B cell (primary cell): ENCODE data around the gene RASGEF1C. TPM values are rescaled to one million over a fixed set of nuclear protein-coding genes. Genes with fewer than 3 reads are reported as not detected.

Experiments
- ATAC-seq: fragments of 200-7000 bp; cut with Tn5 transposase; one replicate; pipeline ENCODE4 v1.10.0; 2021; ENCODE audit warnings: low read depth, mild to moderate bottlenecking, moderate number of reproducible peaks, moderate library complexity
- CTCF ChIA-PET: fragments of 350-600 bp; sonication (Branson Sonifier 250); formaldehyde crosslinking; loops from one replicate; lab custom pipeline; 2021; ENCODE audit warnings: antibody characterized with exemption, inconsistent platforms; lab: Charles Lee
- POLR2A ChIA-PET: fragments of 350-600 bp; sonication (Branson Sonifier 250); formaldehyde crosslinking; loops from one replicate; lab custom pipeline; 2021; ENCODE audit warnings: antibody characterized with exemption; lab: Charles Lee
- DNase-seq: peaks from one replicate; pipeline ENCODE4 v3.0.0; 2013
- H2AFZ ChIP-seq: 2 replicates; pipeline ENCODE4 v1.6.1; 2012; ENCODE audit warnings: mild to moderate bottlenecking, low read depth, low read length; ENCODE audit not compliant: insufficient read depth, poor library complexity, severe bottlenecking
- H3K27ac ChIP-seq, 2 donors: 1 replicate in 1 of 2; 2 replicates in 1 of 2; pipeline ENCODE4 v1.5.1; 2012 to 2013; ENCODE audit warnings: low read length in 2 of 2, mild to moderate bottlenecking in 2 of 2, moderate library complexity in 1 of 2
- H3K27me3 ChIP-seq, 4 experiments: fragments of 200-600 bp in 1 of 4; sonication (generic) in 1 of 4; replicated peaks in 1 of 4; 1 replicate in 2 of 4; 2 replicates in 2 of 4; pipeline versions ENCODE4 v1.6.1 to v1.7.0; 2013 to 2016; ENCODE audit warnings: low read length in 3 of 4, mild to moderate bottlenecking in 2 of 4, mixed read lengths in 1 of 4, moderate library complexity in 1 of 4; ENCODE audit not compliant: insufficient read depth in 4 of 4, control insufficient read depth in 3 of 4; ENCODE audit errors: control extremely low read depth in 1 of 4
- H3K36me3 ChIP-seq, 2 experiments: replicated peaks in 1 of 2; 1 replicate in 1 of 2; 2 replicates in 1 of 2; pipeline versions ENCODE4 v1.6.1 to v1.7.1; 2013; ENCODE audit warnings: low read length in 1 of 2; ENCODE audit not compliant: insufficient read depth in 2 of 2, control insufficient read depth in 1 of 2; ENCODE audit errors: control extremely low read depth in 1 of 2, extremely low read depth in 1 of 2
- H3K4me1 ChIP-seq, 2 donors: fragments of 200-600 bp in 1 of 2; sonication (generic) in 1 of 2; 1 replicate in 1 of 2; 2 replicates in 1 of 2; pipeline versions ENCODE4 v1.5.1 to v1.6.1; 2013 to 2017; ENCODE audit warnings: low read length in 2 of 2; ENCODE audit not compliant: control insufficient read depth in 2 of 2, insufficient read depth in 2 of 2
- H3K4me2 ChIP-seq: replicated peaks from 2 replicates; pipeline ENCODE3; 2012; ENCODE audit warnings: mild to moderate bottlenecking, low read depth, low read length; ENCODE audit not compliant: poor library complexity, severe bottlenecking
- H3K4me3 ChIP-seq, 5 experiments: fragments of 200-600 bp in 1 of 5; sonication (generic) in 1 of 5; 1 replicate in 3 of 5; 2 replicates in 2 of 5; pipeline versions ENCODE4 v1.5.1 to v1.7.0; 2011 to 2016; ENCODE audit warnings: low read length in 4 of 5, mild to moderate bottlenecking in 4 of 5, low read depth in 2 of 5, control low read depth in 1 of 5, moderate library complexity in 1 of 5; ENCODE audit not compliant: insufficient read depth in 1 of 5; ENCODE audit errors: control extremely low read depth in 1 of 5, extremely low read depth in 1 of 5
- H3K79me2 ChIP-seq: fragments of 200-600 bp; sonication (generic); one replicate; pipeline ENCODE4 v1.6.0; 2016; ENCODE audit warnings: low read length; ENCODE audit not compliant: control insufficient read depth, insufficient read depth
- H3K9ac ChIP-seq: fragments of 200-600 bp; sonication (generic); 2 replicates; pipeline ENCODE4 v1.6.1; 2017; ENCODE audit warnings: mild to moderate bottlenecking, low read length, moderate library complexity
- H3K9me3 ChIP-seq, 3 donors: one replicate each; pipeline versions ENCODE4 v1.6.1 to v1.7.1; 2013; ENCODE audit warnings: low read length in 2 of 3; ENCODE audit not compliant: control insufficient read depth in 2 of 3, insufficient read depth in 1 of 3; ENCODE audit errors: control extremely low read depth in 1 of 3
- H4K20me1 ChIP-seq: 2 replicates; pipeline ENCODE4 v1.6.0; 2012; ENCODE audit warnings: mild to moderate bottlenecking, low read length; ENCODE audit not compliant: insufficient read depth, control insufficient read depth, poor library complexity, severe bottlenecking
- H3K27ac Mint-ChIP-seq: one replicate; pipeline ENCODE4 v1.8.0; 2021; ENCODE audit warnings: mixed read lengths
- H3K27me3 Mint-ChIP-seq: one replicate; pipeline ENCODE4 v1.8.0; 2021; ENCODE audit warnings: mixed read lengths
- H3K4me1 Mint-ChIP-seq: one replicate; pipeline ENCODE4 v1.8.0; 2021; ENCODE audit warnings: mixed read lengths
- H3K4me3 Mint-ChIP-seq: one replicate; pipeline ENCODE4 v1.8.0; 2021; ENCODE audit warnings: mixed read lengths
- H3K9me3 Mint-ChIP-seq: one replicate; pipeline ENCODE4 v1.8.0; 2022; ENCODE audit warnings: mixed read lengths; ENCODE audit not compliant: insufficient read depth
- EZH2 ChIP-seq: IDR thresholded peaks from 2 replicates; pipeline ENCODE4 v1.6.1; 2012; ENCODE audit warnings: borderline replicate concordance, low read depth, mild to moderate bottlenecking, moderate library complexity, low read length; ENCODE audit not compliant: insufficient read depth, poor library complexity, severe bottlenecking
- WGBS: methylation state at CpG from one replicate; pipeline ENCODE4 v1.1.5; 2013; ENCODE audit warnings: missing lambda C conversion rate; ENCODE audit not compliant: insufficient coverage; 5-methylcytosine and 5-hydroxymethylcytosine counted together
- intact Hi-C: fragments of 100-400 bp; cut with micrococcal nuclease; formaldehyde crosslinking; loops from one replicate; pipeline ENCODE4 v1.10.0; 2022
- polyA plus RNA-seq: library from polyadenylated mRNA; depleted of rRNA; stranded (reverse); fragments of >200 nt; gene quantifications from 2 replicates; pipeline ENCODE4 v1.2.3, GENCODE V29; 2012
- total RNA-seq, 2 donors: library from RNA; stranded (reverse); fragments of 120-200 nt in 1 of 2; gene quantifications; 1 replicate in 1 of 2; 2 replicates in 1 of 2; pipeline versions ENCODE4 v1.2.3 to v1.2.4, GENCODE V29; 2013 to 2022
- TF ChIP-seq, protein P1 (sequence below): fragments of 200-600 bp; IDR thresholded peaks from one replicate; pipeline ENCODE4 v1.8.0; 2022; ENCODE audit warnings: antibody characterized with exemption, mild to moderate bottlenecking

RASGEF1C gene
- total and polyA plus RNA-seq, 2 donors (not counting 1 experiment from before 2014, with no cell fraction given): not detected

DNA sequence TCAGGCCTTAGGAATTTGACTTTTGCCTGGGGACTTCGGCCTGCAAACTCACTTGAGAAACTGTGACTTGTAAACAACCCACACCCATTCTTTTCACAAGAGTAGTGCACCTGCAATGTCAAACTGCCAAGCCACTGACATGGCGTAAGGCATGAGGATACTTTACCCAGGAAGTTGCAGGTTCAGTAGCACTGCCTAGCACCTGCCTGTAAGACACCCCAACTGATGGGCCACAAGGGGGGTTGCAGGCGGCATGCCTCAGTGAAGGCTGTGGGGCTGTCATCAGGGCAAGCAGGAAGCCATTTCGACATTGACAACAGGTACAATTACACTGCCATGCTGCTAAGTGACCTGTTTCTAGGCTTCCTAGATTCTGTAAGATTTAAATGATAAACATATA is 41.3 kb upstream of the RASGEF1C start:
- intact Hi-C loops: no loop called here
- Histone ChIP-seq H3K36me3 (peaks cover 0 to 41% of the 10 kb centered on the region in 2 experiments), H2AFZ (no peak overlapping the region), H3K9ac (no peak overlapping the region), H3K4me3 (no peak overlapping the region), H3K4me2 (no peak overlapping the region), H3K27ac (no peak overlapping the region), H3K9me3 (peaks cover 1 to 86% (median 51%) of the 10 kb centered on the region in 3 donors), H4K20me1 (no peaks in the 10 kb centered on the region), H3K4me1 (no peaks in the 10 kb centered on the region), H3K27me3 (no peaks in the 10 kb centered on the region), H3K79me2 (no peaks in the 10 kb centered on the region)
- no peak for TF ChIP-seq EZH2
- TF ChIP-seq, protein P1, sequence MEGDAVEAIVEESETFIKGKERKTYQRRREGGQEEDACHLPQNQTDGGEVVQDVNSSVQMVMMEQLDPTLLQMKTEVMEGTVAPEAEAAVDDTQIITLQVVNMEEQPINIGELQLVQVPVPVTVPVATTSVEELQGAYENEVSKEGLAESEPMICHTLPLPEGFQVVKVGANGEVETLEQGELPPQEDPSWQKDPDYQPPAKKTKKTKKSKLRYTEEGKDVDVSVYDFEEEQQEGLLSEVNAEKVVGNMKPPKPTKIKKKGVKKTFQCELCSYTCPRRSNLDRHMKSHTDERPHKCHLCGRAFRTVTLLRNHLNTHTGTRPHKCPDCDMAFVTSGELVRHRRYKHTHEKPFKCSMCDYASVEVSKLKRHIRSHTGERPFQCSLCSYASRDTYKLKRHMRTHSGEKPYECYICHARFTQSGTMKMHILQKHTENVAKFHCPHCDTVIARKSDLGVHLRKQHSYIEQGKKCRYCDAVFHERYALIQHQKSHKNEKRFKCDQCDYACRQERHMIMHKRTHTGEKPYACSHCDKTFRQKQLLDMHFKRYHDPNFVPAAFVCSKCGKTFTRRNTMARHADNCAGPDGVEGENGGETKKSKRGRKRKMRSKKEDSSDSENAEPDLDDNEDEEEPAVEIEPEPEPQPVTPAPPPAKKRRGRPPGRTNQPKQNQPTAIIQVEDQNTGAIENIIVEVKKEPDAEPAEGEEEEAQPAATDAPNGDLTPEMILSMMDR: no peak
- ChIA-PET CTCF (no interaction called here), POLR2A (no interaction called here)
- no peak overlapping the region for H3K4me3 Mint-ChIP-seq
- H3K27me3 Mint-ChIP-seq: no peaks in the 10 kb centered on the region
- DNase-seq (no peak), ATAC-seq (no peak)
- H3K27ac Mint-ChIP-seq: no peak overlapping the region
- H3K9me3 Mint-ChIP-seq: peaks cover 15% of the 10 kb centered on the region
- H3K4me1 Mint-ChIP-seq: no peaks in the 10 kb centered on the region
- WGBS: 100% methylated on average over 4 of the region's 4 CpGs

DNA sequence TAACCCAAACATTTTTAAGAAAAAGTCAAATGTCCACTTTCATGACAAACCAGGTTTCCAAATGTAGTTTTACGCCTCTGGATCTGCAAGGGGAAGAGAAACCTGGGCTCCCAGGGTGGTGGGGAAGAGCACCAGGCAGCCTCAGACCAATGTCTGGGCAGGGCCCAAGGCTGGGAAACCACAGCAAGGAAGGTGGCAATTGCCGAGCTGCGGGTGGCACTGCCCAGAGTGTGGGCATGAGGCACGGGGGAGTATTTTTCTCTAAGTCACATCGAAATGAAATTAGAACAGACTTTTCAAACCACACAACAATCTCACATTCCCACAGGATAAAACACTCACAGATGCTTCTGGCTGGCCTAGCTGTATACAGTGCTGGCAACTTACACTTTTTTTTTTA is 32.6 kb upstream of the RASGEF1C start:
- intact Hi-C loops: no loop called here

More for the DNA sequence above, 32.6 kb upstream of the RASGEF1C start:
- Mint-ChIP-seq H3K27me3 (no peaks in the 10 kb centered on the region), H3K4me1 (no peaks in the 10 kb centered on the region), H3K27ac (no peak overlapping the region), H3K4me3 (no peak overlapping the region), H3K9me3 (peaks cover 9% of the 10 kb centered on the region)
- H3K27me3 ChIP-seq: no peaks in the 10 kb centered on the region
- H3K9ac ChIP-seq: no peak overlapping the region
- TF ChIP-seq EZH2: no peak
- TF ChIP-seq, protein P1: no peak
- no peaks in the 10 kb centered on the region for H3K4me1 ChIP-seq
- H3K27ac ChIP-seq: no peak overlapping the region
- H3K79me2 ChIP-seq: no peaks in the 10 kb centered on the region
- no peak overlapping the region for H3K4me3 ChIP-seq
- WGBS: 100% methylated on average over 5 of the region's 5 CpGs
- ATAC-seq (no peak), DNase-seq (no peak)
- CTCF ChIA-PET: no interaction called here
- POLR2A ChIA-PET: no interaction called here
- no peak overlapping the region for H3K4me2 ChIP-seq
- no peaks in the 10 kb centered on the region for H4K20me1 ChIP-seq
- peaks cover 2 to 53% of the 10 kb centered on the region in 2 experiments for H3K36me3 ChIP-seq
- H3K9me3 ChIP-seq: peaks cover 0 to 22% (median 0%) of the 10 kb centered on the region in 3 donors
- no peak overlapping the region for H2AFZ ChIP-seq
